SK-N-MC (cell line): ENCODE results near the gene SLC6A11.

ENCODE experiments used
- EZH2 ChIP-seq: fragments of 200-600 bp; sonication (generic); IDR thresholded peaks from one replicate; pipeline ENCODE4 v1.6.1; 2017; ENCODE audit warnings: antibody characterized with exemption
- FOXP2 ChIP-seq: optimal IDR thresholded peaks from 2 replicates; pipeline ENCODE3; 2011; ENCODE audit warnings: mild to moderate bottlenecking, moderate library complexity; ENCODE audit not compliant: insufficient read depth; ENCODE audit errors: extremely low read length, control extremely low read depth
- POLR2AphosphoS5 ChIP-seq: IDR thresholded peaks from 2 replicates; pipeline ENCODE4 v1.6.1; 2012; ENCODE audit warnings: mild to moderate bottlenecking, low read depth, low read length, borderline replicate concordance

- no peak for TF ChIP-seq POLR2AphosphoS5
- no peak for TF ChIP-seq EZH2
- no peak for TF ChIP-seq FOXP2
Measured at GRCh38 chr3:10890665-10891064, 74.6 kb downstream of the SLC6A11 start.
